Mesenchymal stem cell (in vitro differentiated cells and primary cell): ENCODE data around the gene ENDOG.
"Not testable (repeated sequence)": the region's sequence is repeated elsewhere in the genome, so short reads cannot be mapped to it uniquely, and the experiment has no call there.

Source experiments
- DNase-seq: peaks from one replicate; pipeline ENCODE4 v3.0.0-alpha.2; 2013
- H2AFZ ChIP-seq: one replicate; pipeline ENCODE4 v1.6.1; 2013; ENCODE audit warnings: low read depth, mild to moderate bottlenecking, control low read depth, inconsistent platforms, low read length, moderate library complexity
- H2AK5ac ChIP-seq: 2 replicates; pipeline ENCODE4 v1.6.1; 2013; ENCODE audit warnings: low read length, moderate library complexity, mild to moderate bottlenecking, inconsistent platforms; ENCODE audit not compliant: severe bottlenecking
- H2BK120ac ChIP-seq: one replicate; pipeline ENCODE4 v1.6.1; 2013; ENCODE audit warnings: low read depth, mild to moderate bottlenecking, inconsistent platforms, low read length, moderate library complexity
- H2BK12ac ChIP-seq, 2 experiments: one replicate each; pipeline ENCODE4 v1.6.1; 2013; ENCODE audit warnings: inconsistent platforms in 2 of 2, low read length in 2 of 2, mild to moderate bottlenecking in 2 of 2, moderate library complexity in 2 of 2, control low read depth in 1 of 2
- H2BK15ac ChIP-seq: one replicate; pipeline ENCODE4 v1.6.1; 2013; ENCODE audit warnings: mild to moderate bottlenecking, low read depth, inconsistent platforms; ENCODE audit not compliant: poor library complexity, severe bottlenecking
- H2BK5ac ChIP-seq: 2 replicates; pipeline ENCODE4 v1.6.1; 2013; ENCODE audit warnings: low read depth, mild to moderate bottlenecking, low read length, control low read depth, inconsistent platforms; ENCODE audit not compliant: poor library complexity, severe bottlenecking
- H3K14ac ChIP-seq, 2 experiments: one replicate each; pipeline ENCODE4 v1.6.1; 2013; ENCODE audit warnings: inconsistent platforms in 2 of 2, low read length in 2 of 2, control low read depth in 1 of 2, mild to moderate bottlenecking in 1 of 2, moderate library complexity in 1 of 2
- H3K18ac ChIP-seq, 2 experiments: one replicate each; pipeline ENCODE4 v1.6.1; 2013; ENCODE audit warnings: inconsistent platforms in 2 of 2, low read length in 2 of 2, control low read depth in 1 of 2, low read depth in 1 of 2, mild to moderate bottlenecking in 1 of 2
- H3K23ac ChIP-seq, 2 experiments: one replicate each; pipeline ENCODE4 v1.6.1; 2013; ENCODE audit warnings: inconsistent platforms in 2 of 2, low read length in 2 of 2, mild to moderate bottlenecking in 2 of 2, moderate library complexity in 2 of 2, control low read depth in 1 of 2
- H3K27ac ChIP-seq: 2 replicates; pipeline ENCODE4 v1.5.1; 2013; ENCODE audit warnings: mild to moderate bottlenecking, moderate library complexity, low read length, control low read depth, inconsistent platforms; ENCODE audit not compliant: poor library complexity, severe bottlenecking
- H3K27me3 ChIP-seq, 2 experiments: 2 replicates each; pipeline versions ENCODE4 v1.6.1 to v1.7.0; 2013; ENCODE audit warnings: low read length in 2 of 2, mild to moderate bottlenecking in 2 of 2, moderate library complexity in 2 of 2, control low read depth in 1 of 2, inconsistent platforms in 1 of 2; ENCODE audit not compliant: control insufficient read depth in 1 of 2, insufficient read depth in 1 of 2
- H3K36me3 ChIP-seq, 2 experiments: 2 replicates each; pipeline versions ENCODE4 v1.6.1 to v1.7.0; 2013; ENCODE audit warnings: low read length in 2 of 2, control low read depth in 1 of 2, inconsistent platforms in 1 of 2, low read depth in 1 of 2, mild to moderate bottlenecking in 1 of 2; ENCODE audit not compliant: insufficient read depth in 2 of 2, control insufficient read depth in 1 of 2
- H3K4ac ChIP-seq, 2 experiments: one replicate each; pipeline ENCODE4 v1.6.1; 2013; ENCODE audit warnings: inconsistent platforms in 2 of 2, low read length in 2 of 2, mild to moderate bottlenecking in 2 of 2, moderate library complexity in 2 of 2, control low read depth in 1 of 2, low read depth in 1 of 2
- H3K4me1 ChIP-seq: 2 replicates; pipeline ENCODE4 v1.6.1; 2013; ENCODE audit warnings: low read depth, low read length, control low read depth; ENCODE audit not compliant: control insufficient read depth, insufficient read depth
- H3K4me2 ChIP-seq: 2 replicates; pipeline ENCODE4 v1.6.1; 2013; ENCODE audit warnings: low read length, mild to moderate bottlenecking, inconsistent platforms; ENCODE audit not compliant: poor library complexity, severe bottlenecking
- H3K4me3 ChIP-seq, 2 experiments: 2 replicates each; pipeline versions ENCODE4 v1.5.1 to v1.7.0; 2013; ENCODE audit warnings: low read length in 2 of 2, mild to moderate bottlenecking in 2 of 2, control low read depth in 1 of 2, low read depth in 1 of 2; ENCODE audit not compliant: insufficient read depth in 1 of 2
- H3K79me1 ChIP-seq: replicated peaks from 2 replicates; pipeline ENCODE4 v1.6.1; 2013; ENCODE audit warnings: mild to moderate bottlenecking, control low read depth, low read length, inconsistent platforms; ENCODE audit not compliant: poor library complexity, severe bottlenecking
- H3K9ac ChIP-seq: 2 replicates; pipeline ENCODE4 v1.7.0; 2013; ENCODE audit warnings: mild to moderate bottlenecking, low read length, moderate library complexity
- H3K9me3 ChIP-seq: 2 replicates; pipeline ENCODE4 v1.7.0; 2013; ENCODE audit warnings: mild to moderate bottlenecking, low read length; ENCODE audit not compliant: control insufficient read depth
- H4K8ac ChIP-seq: one replicate; pipeline ENCODE4 v1.6.1; 2013; ENCODE audit warnings: inconsistent platforms, mild to moderate bottlenecking, low read length, moderate library complexity
- H4K91ac ChIP-seq: one replicate; pipeline ENCODE4 v1.6.1; 2013; ENCODE audit warnings: mild to moderate bottlenecking, low read length, inconsistent platforms
- WGBS: methylation state at CpG from one replicate; pipeline ENCODE4 v1.1.7; 2013; ENCODE audit warnings: mixed read lengths; 5-methylcytosine and 5-hydroxymethylcytosine counted together

ENDOG gene

DNA sequence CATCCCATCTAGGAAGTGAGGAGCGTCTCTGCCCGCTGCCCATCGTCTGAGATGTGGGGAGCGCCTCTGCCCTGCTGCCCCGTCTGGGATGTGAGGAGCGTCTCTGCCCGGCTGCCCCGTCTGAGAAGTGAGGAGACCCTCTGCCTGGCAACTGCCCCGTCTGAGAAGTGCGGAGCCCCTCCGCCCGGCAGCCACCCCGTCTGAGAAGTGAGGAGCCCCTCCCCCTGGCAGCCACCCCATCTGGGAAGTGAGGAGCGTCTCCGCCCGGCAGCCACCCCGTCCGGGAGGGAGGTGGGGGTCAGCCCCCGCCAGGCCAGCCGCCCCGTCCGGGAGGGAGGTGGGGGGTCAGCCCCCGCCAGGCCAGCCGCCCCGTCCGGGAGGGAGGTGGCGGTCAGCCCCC, 38.2 kb upstream of the ENDOG start:
- not testable (repeated sequence) for H3K23ac ChIP-seq, H3K27ac ChIP-seq, H3K9ac ChIP-seq, DNase-seq, H4K8ac ChIP-seq, H2AK5ac ChIP-seq, H2BK15ac ChIP-seq, H3K4me1 ChIP-seq, H3K4me2 ChIP-seq, H2BK12ac ChIP-seq, H3K18ac ChIP-seq, H2BK5ac ChIP-seq, H2AFZ ChIP-seq, H3K14ac ChIP-seq, H2BK120ac ChIP-seq, H3K4ac ChIP-seq, H3K9me3 ChIP-seq, H3K79me1 ChIP-seq, H3K4me3 ChIP-seq, H4K91ac ChIP-seq, H3K27me3 ChIP-seq, H3K36me3 ChIP-seq
- WGBS = 96% methylated on average over 22 of the region's 27 CpGs

DNA sequence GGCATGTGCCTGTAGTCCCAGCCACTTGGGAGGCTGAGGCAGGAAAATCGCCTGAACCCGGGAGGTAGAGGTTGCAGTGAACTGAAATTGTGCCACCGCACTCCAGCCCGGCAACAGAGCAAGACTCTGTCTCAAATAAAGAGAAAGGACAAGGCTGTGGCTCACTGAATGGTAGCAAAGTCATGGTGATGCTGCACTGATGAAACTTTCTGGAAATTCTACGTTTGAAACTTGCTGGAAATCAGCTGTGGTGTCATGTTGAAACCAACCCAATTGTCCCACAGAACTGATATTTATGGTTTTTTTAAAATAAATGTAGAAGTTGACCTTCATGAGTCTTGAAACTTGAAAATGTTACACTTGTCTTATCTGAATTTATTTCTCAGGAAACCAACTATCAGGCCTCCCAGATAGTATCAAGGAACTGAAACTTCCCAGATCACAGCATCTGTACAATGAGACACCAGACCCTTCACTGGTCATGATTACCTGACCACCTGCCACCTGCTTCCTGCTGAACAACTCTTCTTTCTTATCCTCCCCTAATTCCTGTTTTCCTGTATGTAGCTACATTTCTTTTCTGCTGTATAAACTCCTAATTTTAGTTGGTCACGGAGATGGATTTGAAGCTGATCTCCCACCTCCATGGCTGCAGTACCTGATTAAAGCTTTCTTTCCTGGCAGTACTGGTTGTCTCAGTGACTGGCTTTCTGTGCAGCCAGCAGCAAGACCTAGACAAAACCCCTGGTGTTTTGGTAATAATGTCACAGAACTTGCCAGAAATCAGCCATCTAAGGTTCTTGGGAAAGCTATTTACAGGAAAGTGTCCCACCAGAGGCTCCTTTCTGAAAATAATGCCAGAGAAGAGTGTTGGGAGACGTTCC, 36.9 kb upstream of the ENDOG start:
- no peak for DNase-seq
- no peak overlapping the region for H3K14ac ChIP-seq
- H2BK12ac ChIP-seq = no peak overlapping the region
- H3K27ac ChIP-seq = no peak overlapping the region
- H3K4ac ChIP-seq = no peak overlapping the region
- H2AK5ac ChIP-seq = no peak overlapping the region
- no peak overlapping the region for H3K4me2 ChIP-seq
- H2BK120ac ChIP-seq = no peak overlapping the region
- H3K79me1 ChIP-seq = no peaks in the 10 kb centered on the region
- no peak overlapping the region for H4K91ac ChIP-seq
- no peak overlapping the region for H3K18ac ChIP-seq
- H4K8ac ChIP-seq = no peak overlapping the region
- H3K36me3 ChIP-seq = no peaks in the 10 kb centered on the region
- no peak overlapping the region for H3K9ac ChIP-seq
- no peak overlapping the region for H2BK5ac ChIP-seq
- no peak overlapping the region for H3K23ac ChIP-seq
- WGBS = 85% methylated on average over 7 of the region's 7 CpGs
- H3K9me3 ChIP-seq = no peaks in the 10 kb centered on the region
- H2AFZ ChIP-seq = no peak overlapping the region
- H3K4me3 ChIP-seq = no peak overlapping the region
- no peak overlapping the region for H2BK15ac ChIP-seq
- H3K27me3 ChIP-seq = no peaks in the 10 kb centered on the region
- H3K4me1 ChIP-seq = peaks cover 4% of the 10 kb centered on the region

DNA sequence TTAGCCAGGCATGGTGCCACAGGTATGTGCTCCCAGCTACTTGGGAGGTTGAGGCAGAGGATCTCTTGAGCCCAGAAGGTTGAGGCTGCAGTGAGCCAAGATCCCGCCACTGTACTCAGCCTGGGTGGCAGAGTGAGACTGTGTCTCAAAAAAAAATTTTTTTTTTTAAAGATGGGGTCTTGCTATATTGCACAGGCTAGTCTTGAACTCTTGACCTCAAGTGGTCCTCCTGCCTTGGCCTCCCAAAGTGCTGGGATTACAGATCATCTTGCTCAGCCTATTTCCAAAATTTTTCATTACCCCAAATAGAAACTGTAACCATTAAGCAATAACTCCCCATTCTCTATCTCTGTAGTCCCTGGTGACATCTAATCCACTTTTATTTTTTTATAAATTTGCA, 35.6 kb upstream of the ENDOG start:
- Histone ChIP-seq H3K27ac (no peak overlapping the region), H3K79me1 (no peaks in the 10 kb centered on the region), H2AK5ac (no peak overlapping the region), H3K9ac (no peak overlapping the region), H3K18ac (no peak overlapping the region), H2BK120ac (no peak overlapping the region), H3K9me3 (no peaks in the 10 kb centered on the region), H3K4ac (no peak overlapping the region), H3K27me3 (no peaks in the 10 kb centered on the region), H3K4me2 (no peak overlapping the region), H2BK12ac (no peak overlapping the region), H4K91ac (no peak overlapping the region), H3K36me3 (no peaks in the 10 kb centered on the region), H2AFZ (no peak overlapping the region), H3K23ac (no peak overlapping the region), H2BK15ac (no peak overlapping the region), H4K8ac (no peak overlapping the region), H3K4me1 (peaks cover 8% of the 10 kb centered on the region), H2BK5ac (no peak overlapping the region), H3K14ac (no peak overlapping the region), H3K4me3 (no peak overlapping the region)
- 100% methylated on average over 1 of the region's 1 CpG for WGBS
- DNase-seq = no peak

DNA sequence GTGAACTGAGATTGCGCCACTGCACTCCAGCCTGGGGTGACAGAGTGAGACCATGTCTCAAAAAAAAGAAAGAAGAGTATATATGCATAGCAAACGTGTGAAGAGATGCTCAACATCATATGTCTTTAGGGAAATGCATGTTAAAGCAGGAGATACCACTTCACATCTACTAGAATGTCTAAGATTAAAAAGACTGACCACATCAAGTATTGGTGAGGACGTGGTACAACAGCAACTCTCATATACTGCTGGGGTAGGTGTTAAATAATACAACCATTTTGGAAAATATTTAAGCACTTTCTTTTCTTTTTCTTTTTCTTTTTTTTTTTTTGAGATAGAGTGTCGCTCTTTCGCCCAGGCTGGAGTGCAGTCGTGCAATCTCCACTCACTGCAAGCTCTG, 32.9 kb upstream of the ENDOG start:
- Histone ChIP-seq H3K4me3 (no peak overlapping the region), H2BK120ac (no peak overlapping the region), H3K9ac (no peak overlapping the region), H2BK12ac (no peak overlapping the region), H3K27ac (no peak overlapping the region), H3K36me3 (peaks cover 6 to 10% of the 10 kb centered on the region in 2 experiments), H3K79me1 (peaks cover 7% of the 10 kb centered on the region), H3K9me3 (no peaks in the 10 kb centered on the region), H3K14ac (no peak overlapping the region), H2BK15ac (no peak overlapping the region), H3K23ac (no peak overlapping the region), H3K18ac (no peak overlapping the region), H2AFZ (no peak overlapping the region), H2BK5ac (no peak overlapping the region), H3K27me3 (no peaks in the 10 kb centered on the region), H3K4ac (no peak overlapping the region), H4K91ac (no peak overlapping the region), H4K8ac (no peak overlapping the region), H3K4me1 (peaks cover 14% of the 10 kb centered on the region), H2AK5ac (no peak overlapping the region), H3K4me2 (no peak overlapping the region)
- WGBS = 96% methylated on average over 4 of the region's 6 CpGs
- no peak for DNase-seq
